ENCODE results near the gene RFTN1.

GRCh38 chr3:16307832-16308531 is 205.5 kb downstream of the RFTN1 start:
- TF ChIP-seq POLR2A (IDR thresholded peaks at IDR 0.05) = no peak
- TF ChIP-seq, protein P1, sequence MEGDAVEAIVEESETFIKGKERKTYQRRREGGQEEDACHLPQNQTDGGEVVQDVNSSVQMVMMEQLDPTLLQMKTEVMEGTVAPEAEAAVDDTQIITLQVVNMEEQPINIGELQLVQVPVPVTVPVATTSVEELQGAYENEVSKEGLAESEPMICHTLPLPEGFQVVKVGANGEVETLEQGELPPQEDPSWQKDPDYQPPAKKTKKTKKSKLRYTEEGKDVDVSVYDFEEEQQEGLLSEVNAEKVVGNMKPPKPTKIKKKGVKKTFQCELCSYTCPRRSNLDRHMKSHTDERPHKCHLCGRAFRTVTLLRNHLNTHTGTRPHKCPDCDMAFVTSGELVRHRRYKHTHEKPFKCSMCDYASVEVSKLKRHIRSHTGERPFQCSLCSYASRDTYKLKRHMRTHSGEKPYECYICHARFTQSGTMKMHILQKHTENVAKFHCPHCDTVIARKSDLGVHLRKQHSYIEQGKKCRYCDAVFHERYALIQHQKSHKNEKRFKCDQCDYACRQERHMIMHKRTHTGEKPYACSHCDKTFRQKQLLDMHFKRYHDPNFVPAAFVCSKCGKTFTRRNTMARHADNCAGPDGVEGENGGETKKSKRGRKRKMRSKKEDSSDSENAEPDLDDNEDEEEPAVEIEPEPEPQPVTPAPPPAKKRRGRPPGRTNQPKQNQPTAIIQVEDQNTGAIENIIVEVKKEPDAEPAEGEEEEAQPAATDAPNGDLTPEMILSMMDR (IDR thresholded peaks at IDR 0.05) = no peak

Data from ovary (tissue), 3 donors.